A673 (cell line): ENCODE results near the gene MTOR.

Experiments used
- CTCF ChIP-seq: fragments of 300-800, 200-600 bp; sonication (generic); conservative IDR thresholded peaks from 2 replicates; pipeline ENCODE4 v1.5.1; 2017; ENCODE audit warnings: low read depth, mild to moderate bottlenecking, antibody characterized with exemption, low read length, moderate library complexity, mixed read lengths
- EZH2 ChIP-seq: fragments of 200-600 bp; sonication (generic); IDR thresholded peaks from 2 replicates; pipeline ENCODE4 v1.6.1; 2017; ENCODE audit warnings: borderline replicate concordance, low read depth, mild to moderate bottlenecking, mixed read lengths, antibody characterized with exemption, low read length; ENCODE audit not compliant: poor library complexity, severe bottlenecking

DNA sequence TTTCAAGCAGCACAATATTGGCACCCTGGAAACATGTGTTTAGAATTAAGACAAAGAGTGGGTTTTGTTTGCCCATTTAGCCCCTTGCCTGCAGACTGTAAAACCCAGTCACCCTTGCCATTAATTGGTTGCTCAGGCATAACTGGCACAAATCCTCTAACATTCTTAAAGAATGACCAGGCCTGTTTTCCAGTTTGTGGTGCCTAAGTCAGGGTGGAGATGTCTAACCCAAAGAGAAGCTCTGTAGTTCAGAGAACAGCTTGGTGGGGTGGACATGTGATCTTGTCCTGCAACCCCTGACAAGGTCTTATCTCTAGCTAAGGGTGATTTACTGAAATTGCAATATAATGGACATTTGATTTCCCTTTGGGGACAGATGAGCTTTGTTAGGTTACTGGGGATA lies 82.0 kb downstream of the MTOR start:
- TF ChIP-seq CTCF (no peak), EZH2 (no peak)
